GM18505 (cell line): ENCODE results near the gene ABI1.

Experiments
- ATAC-seq: cut with Tn5 transposase; IDR thresholded peaks from one replicate; pipeline ENCODE4 v1.9.1; 2021; ENCODE audit not compliant: unreplicated experiment
- POLR2A ChIP-seq: IDR thresholded peaks from 4 replicates; pipeline ENCODE4 v1.6.1; 2011; ENCODE audit warnings: borderline replicate concordance; ENCODE audit not compliant: insufficient read depth, insufficient read length; ENCODE audit errors: extremely low read depth

ABI1 gene

DNA sequence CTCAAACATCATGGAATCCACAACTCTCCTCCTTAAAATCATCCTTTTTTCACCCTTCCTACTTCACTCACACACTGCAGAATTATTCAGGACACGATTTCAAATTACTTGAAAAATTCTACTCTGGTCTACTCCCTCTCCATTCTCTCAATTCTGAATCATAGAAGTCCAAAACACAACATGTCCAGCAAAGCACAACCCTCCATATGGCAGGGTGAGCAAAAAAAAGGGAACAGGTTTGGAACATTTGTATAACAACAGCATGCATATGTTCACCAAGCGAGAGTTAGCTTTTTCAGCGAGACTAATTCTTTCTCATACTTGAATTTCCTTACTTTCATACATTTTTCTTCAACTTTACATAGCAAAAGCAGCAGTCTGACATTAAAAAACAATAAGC, 73.4 kb downstream of the ABI1 start:
- ATAC-seq, result no peak
- no peak for TF ChIP-seq POLR2A

DNA sequence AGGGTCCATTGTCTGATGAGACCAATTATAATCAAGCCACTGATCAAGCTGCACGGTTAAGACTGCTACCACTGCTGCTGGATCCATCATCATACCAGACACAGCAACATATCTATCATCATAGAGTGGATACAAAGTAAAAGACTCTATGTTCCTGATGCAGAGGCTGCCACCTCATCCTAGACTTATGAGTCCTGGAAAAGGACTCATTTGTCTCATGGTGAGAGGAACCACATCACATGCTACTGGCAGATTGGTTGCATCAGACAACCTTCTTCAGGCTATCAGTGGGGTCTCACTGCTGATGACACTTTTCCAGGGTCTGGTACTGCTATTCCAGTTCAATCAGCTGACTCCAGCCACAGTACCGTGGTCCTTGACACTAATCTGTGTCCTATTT, 79.0 kb downstream of the ABI1 start:
- ATAC-seq, result peak; percentile 10
- no peak for TF ChIP-seq POLR2A

DNA sequence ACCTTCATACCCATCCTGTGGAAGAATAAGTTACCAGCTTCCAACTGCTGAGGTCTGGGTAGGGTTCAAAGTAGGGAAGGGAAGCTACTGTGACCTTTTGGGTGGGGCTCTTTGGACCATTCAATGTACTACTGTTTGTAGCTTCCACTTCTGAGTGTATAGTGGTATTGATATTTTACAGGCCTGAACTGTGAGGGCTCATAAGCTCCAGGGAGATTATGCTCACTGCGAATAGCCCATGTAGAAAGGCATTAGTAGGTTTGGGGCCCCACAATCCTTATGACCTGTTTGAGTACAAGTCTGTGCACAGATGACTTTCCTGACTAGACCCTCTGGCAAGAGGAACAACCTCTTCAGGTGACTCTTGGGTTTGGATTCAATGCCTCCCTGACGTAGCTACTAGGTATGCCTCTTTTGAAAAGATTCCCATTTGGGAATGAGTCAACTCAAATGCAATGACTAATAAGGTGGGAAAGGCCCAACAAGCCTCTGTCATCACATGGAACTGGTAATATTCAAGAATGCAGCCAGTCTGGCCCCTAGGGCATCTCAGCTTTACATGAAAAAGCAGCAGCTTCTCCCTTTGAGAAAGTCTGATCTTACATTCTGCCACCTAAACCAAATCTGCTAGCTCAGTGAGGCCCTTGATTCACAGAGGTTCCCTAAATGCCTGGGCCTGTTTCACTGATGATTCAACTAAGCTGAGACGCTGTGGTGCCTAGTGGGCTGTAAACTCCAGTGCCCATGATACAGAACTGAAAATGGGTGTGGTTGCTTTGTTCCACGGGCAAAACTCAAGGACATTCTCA, 79.8 kb downstream of the ABI1 start:
- peak; percentile 53 for ATAC-seq

DNA sequence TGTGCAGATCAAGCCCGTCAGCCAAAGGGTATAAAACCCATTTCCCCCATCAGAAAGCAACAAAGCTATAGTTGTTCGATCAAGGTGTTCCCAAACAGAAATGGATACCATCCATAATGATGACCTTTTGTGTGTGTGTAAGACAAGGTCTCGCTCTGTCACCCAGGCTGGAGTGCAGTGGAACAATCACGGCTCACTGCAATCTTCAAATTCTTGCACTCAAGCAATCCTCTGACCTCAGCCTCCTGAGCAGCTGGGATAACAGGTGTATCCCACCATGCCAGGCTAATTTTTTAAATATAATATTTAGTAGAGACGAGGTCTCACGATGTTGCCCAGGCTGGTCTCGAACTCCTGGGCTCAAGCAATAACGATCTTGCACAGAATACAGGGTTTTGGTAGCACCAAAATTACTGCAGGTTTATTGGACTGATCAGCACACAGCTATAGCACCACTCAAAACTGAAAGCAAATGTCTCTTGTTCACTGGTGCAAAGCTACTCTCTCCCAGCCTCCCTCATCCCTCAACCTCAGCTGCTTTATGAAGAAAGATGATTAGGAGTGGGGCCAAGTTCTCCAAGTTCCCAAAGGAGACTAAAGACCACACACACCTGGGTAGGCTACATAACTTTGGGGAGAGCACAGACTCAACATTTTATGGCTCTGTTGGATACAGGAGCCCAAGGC, 80.5 kb downstream of the ABI1 start:
- ATAC-seq, result no peak
- no peak for TF ChIP-seq POLR2A

More for the DNA sequence above, 79.8 kb downstream of the ABI1 start:
- no peak for TF ChIP-seq POLR2A

DNA sequence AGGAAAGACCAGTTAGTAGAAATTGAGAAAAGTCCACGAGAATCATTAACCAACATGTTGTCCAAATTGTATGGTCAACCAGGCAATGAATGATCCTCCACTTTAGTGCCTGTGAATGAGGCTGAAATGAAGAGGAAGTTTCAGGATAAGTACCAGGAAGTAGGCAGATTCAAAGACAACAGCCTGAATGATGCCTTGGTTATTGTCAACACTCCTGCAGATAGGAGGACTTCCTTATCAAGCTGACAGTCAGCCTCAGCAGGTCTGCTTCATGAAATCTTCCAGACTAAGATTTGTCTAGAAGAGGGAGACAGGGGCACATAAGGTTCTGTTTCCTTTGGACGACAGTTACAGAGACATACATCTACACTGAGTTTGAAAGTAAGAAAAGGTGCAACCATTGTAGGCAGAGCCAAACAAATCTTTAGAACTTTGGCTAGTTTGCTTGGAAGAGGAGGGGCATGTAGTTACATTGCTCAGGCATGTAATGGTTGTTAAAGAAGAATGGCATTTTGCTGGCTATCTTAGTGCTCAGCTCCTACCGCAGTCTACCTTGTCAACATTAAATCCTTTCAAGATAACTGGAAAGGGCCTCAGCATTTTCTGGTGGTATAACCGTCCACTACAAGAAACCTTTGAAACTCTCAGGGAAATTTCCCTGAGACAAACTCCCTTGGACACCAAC, 81.4 kb downstream of the ABI1 start:
- TF ChIP-seq POLR2A, result no peak
- ATAC-seq, result no peak

DNA sequence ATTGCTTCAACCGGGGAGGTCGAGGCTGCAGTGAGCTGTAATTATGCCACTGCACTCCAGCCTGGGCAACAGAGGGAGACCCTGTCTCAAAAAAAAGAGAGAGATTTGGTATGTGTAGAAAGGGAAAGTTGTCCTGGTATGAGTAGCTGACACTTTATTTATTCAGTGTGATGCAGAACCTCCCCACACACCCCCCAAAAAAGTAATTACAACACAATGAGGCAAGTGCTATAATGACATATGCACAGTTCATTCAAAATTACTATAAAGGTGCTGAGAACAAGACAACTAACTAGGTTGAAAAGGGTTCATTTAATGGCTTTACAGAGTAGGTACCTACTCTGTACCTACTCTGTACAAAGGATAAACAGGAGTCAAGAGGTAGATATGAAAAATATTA, 83.1 kb downstream of the ABI1 start:
- TF ChIP-seq POLR2A, result no peak
- ATAC-seq, result no peak

DNA sequence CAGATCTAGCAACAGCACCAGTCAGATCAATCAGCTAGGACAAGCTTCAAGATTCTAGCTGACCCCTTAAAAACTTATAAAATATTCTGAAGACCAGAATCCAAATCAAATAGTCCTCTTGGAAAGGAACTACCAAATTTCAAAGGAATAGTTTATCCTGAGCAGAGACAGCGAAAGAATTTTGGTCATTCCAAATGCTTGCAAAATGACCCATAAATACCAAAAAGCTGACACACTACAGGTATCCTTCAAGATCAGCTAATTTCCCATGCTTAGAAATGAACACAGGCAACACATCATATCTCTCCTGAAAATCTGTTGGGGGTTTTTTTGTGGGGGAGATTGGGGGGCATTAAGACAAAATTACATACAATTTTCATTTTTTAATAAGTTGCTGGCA, 84.5 kb downstream of the ABI1 start:
- no peak for ATAC-seq
- no peak for TF ChIP-seq POLR2A

DNA sequence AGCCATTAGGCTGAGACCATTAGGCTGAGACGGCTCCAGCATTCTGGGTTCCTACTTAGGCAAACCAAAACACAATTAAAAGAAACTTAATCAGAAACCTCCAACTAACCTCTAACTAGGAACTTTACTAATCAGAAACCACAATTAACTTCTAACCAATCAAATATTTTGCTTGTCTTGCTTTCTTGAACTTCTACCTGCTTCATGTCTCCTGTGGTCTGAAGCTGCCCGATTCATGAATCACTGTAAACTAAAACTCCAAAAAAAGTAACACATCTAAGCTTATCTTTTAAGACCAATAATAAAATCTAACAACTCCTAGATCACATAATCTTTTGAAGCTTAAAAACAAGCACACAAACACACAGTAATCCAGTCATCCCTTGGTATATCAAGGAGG, 87.1 kb downstream of the ABI1 start:
- no peak for TF ChIP-seq POLR2A
- no peak for ATAC-seq

DNA sequence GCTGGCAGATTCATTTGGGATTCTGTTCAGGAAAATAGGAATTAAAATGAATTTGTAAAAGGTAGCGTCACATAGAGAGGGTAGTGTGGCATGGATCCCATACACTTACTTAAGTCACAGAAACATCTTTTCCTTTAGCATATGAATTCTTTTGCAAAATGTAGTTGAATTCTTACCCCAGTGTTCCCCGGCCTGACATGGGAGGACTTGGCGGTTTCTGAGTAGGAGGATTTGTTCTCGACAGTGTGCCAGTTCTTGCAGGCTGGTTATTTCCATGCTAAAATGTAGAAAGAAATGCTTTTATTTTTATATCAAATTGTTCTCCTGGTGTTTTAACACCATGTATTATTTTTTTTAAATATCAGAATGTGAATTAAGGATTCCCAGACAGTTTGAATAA, 90.7 kb downstream of the ABI1 start:
- no peak for TF ChIP-seq POLR2A
- ATAC-seq, result no peak

DNA sequence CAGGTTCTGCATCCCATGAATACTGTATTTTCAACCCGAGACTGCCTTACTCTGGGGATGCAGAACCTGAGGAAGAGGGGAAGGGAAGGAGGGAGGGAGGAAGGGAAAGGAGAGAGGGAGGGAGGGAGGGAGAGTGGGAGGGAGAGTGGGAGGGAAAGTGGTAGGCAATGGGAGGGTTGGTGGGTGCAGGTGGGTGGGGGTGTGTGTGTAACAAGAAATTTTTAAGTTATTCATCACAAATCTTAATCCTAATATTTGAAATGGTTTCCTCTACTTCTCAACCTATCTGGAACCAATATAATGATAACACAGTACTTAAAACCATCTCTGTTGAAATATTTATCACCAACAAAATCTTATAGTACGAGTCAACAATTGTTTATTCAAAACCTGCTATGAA, 95.2 kb downstream of the ABI1 start:
- no peak for ATAC-seq
- no peak for TF ChIP-seq POLR2A

DNA sequence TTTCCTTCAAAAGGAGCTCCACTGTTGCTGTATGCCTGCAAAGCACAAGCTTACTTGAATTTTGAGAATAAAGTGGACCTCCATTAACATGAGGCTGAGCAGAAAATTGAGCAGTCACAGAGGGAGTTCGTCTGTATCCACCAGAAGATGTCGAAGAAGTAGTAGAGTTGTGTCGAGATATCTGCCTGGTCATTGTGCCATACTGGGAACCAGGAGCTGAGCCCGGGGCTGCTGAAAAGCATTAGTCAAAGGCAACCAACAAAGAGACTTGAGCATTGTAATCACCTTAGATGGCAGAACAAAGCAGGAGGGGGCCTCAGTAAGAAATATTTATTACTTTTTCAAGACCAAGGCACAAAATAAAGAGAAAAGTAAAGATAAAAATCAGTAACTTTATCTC, 101.8 kb downstream of the ABI1 start:
- no peak for ATAC-seq
- no peak for TF ChIP-seq POLR2A

DNA sequence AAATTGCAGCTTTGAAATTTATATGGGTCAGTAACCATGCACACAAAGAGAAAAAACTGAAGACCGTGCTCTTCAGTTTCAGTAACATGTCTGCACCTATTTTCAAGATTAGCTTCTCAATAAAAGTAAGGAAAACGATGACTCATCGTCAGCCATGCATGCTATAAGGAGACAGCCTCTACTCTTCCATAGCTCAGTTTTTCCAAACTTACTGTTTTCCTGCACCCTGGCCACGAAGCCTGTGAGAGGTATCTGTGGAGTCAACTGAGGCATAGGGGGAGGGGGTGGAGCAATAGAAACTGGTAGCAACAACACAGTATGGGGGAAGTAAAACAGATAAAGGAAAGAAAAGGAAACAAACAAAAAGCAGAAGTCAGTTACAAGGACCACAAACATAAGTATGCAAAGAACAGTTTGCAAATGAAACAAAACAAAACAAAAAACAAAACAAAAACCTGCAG, 105.3 kb downstream of the ABI1 start:
- peak; percentile 93 for ATAC-seq
- no peak for TF ChIP-seq POLR2A

DNA sequence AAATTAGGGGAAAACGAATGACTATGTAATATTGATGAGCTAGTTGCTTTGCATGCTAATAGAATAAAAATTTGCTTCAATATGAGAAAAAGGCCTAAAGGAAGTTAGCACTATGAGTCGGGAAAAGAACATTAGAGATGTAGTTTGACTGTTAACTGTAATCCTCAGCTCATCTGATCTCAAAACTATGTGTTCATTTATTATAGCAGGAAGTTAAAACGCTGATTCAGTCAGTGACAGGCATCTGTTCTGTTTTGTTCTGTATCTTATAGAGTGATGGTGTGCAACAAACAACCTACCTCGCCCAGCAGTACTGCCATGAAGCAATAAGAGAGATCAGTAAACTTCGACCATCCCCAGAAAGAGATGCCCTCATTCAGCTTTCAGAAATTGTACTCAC, 114.7 kb downstream of the ABI1 start:
- TF ChIP-seq POLR2A, result no peak
- no peak for ATAC-seq
